Erythroblast (primary cell): ENCODE results near the gene ZNF575.

Source experiments
- GATA1 ChIP-seq: IDR thresholded peaks from 2 replicates; pipeline ENCODE4 v1.6.1; 2011; ENCODE audit warnings: low read depth, mild to moderate bottlenecking, control low read depth, low read length, moderate library complexity
- POLR2A ChIP-seq: IDR thresholded peaks from 2 replicates; pipeline ENCODE4 v1.6.1; 2011; ENCODE audit warnings: mild to moderate bottlenecking, low read length

DNA sequence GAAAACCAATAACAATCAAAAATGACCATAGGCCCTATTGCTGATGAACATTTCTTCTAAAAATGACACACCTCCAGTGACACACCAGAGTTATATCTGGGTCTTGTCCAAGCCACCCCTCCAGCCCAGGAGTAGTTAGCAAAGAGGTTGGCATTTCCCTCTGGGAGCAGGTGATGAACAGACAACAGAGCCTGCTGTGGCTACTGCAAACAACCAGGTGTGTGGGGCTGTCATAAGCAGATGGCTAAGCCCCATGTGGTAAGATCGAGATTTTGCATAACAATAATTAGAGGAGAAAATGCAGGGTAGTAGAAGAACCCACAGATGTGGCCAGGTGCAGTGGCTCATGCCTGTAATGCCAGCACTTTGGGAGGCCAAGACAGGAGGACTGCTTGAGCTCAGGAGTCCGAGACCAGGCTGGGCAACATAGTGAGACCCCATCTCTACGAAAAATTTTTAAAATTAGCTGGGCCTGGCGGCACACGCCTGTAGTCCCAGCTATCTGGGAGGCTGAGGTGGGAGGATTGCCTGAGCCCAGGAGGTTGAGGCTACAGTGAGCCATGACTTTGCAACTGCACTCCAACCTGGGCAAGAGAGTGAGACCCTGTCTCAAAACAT lies 37.3 kb downstream of the ZNF575 start:
- TF ChIP-seq POLR2A (no peak), GATA1 (no peak)
